HTERT RPE-1 (cell line): ENCODE results near the gene KRTAP20-3.

Source experiments
- in situ Hi-C: fragments of 300-500 bp; cut with MboI; formaldehyde crosslinking; loops from 4 replicates; pipeline ENCODE4 v1.14.3; 2020; ENCODE audit warnings: low sequenced_read_pairs

KRTAP20-3 gene

GRCh38 chr21:30642564-30642963, at the start of gene KRTAP20-3:
KRTAP20-3 (plus strand) TSS chr21:30642864.
- in situ Hi-C loops: no loop called here

DNA sequence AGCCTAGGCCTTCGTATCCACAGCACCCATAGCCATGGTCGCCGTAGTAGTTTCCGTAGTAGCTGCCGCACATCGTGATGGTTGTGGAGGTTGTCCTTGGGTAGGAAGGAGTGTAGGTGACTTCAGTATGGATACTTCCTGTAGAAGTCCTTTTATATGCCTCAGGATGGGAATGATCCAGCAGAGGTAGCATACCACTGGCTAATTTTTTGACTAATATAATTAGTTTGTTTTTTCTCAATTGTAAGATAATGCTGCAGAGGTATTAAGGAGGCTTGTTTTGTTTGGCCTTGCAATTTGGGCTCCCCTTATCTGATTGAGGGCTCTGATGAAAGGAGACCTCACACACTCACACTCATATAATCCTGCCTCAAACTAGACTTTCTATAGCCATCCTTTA, 43.9 kb upstream of the KRTAP20-3 start, which contains the start of gene KRTAP6-2:
KRTAP6-2 (minus strand) TSS at position 101 of the 400 bp plus-strand sequence; CDS start at position 73, 28 bp downstream.
- in situ Hi-C loops: no loop called here

DNA sequence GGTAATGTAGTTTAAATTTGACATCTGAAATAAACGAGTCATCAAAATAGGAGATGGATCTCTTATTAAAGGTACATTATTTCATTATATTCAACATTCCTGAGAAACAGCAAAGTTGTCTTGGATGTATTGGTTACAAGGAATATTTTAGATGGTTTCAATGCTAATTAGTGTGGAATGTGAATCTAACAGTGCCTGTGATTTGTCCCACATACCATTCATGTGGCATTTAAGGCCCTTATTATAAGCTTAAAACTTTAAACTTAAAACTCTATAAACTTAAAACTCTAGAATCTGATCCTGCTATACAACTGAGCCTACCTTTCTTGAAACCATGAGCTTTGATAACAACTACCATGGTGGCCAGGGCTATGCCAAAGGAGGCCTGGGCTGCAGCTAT, 41.9 kb upstream of the KRTAP20-3 start, which contains the start of gene KRTAP22-1:
KRTAP22-1 (plus strand) TSS at position 301 of the 400 bp plus-strand sequence.
- in situ Hi-C loops: no loop called here

- in situ Hi-C loops: no loop called here
Measured at GRCh38 chr21:30605968-30606367, 36.7 kb upstream of the KRTAP20-3 start.

- in situ Hi-C loops: no loop called here
Measured at GRCh38 chr21:30612132-30612531, 30.5 kb upstream of the KRTAP20-3 start.

DNA sequence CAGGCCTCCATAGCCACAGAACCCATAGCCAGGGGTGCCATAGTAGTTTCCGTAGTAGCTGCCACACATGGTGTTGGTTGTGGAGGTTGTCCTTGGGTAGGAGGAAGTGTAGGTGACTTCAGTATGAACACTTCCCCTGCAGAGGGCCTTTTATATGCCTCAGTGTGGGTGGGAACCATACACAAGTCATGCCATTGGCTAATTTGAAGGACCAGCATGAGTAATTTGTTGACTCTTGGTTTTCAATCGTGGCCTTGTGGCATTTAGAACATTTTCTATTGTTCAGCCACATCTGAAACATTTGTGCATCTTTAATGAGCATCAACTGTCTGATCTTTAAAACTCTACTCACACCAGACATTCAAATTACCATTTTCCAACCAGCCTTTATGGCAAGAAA, 28.8 kb upstream of the KRTAP20-3 start, which contains the start of gene KRTAP6-1:
KRTAP6-1 (minus strand) TSS at position 95 of the 400 bp plus-strand sequence; CDS start at position 69, 26 bp downstream.
- in situ Hi-C loops: no loop called here

- in situ Hi-C loops: no loop called here
Measured at GRCh38 chr21:30615199-30615598, 27.5 kb upstream of the KRTAP20-3 start.

- in situ Hi-C loops: no loop called here
Measured at GRCh38 chr21:30616125-30616524, 26.5 kb upstream of the KRTAP20-3 start, which contains the start of gene KRTAP20-1. KRTAP20-1 (plus strand) TSS chr21:30616425; CDS start chr21:30616455, 30 bp downstream.

- in situ Hi-C loops: no loop called here
Measured at GRCh38 chr21:30620080-30620479, 22.6 kb upstream of the KRTAP20-3 start.

DNA sequence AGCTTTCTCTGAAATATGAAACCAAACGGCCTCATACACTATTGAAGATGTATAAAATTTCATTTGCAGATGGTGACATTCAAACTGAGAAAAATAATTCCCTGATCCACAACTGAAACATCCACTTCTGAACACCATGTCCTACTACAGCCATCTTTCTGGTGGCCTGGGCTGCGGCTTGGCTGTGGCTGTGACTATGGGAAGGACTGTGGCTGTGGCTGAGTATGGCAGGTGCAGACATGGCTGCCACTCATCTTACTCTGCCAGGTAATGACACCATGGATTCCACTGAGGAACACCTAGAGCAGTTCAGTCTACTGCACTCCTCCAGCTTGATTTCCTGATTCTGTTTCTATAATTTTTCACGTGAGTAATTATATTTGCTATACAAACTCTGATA, 22.1 kb upstream of the KRTAP20-3 start, which contains the start of gene KRTAP20-4:
KRTAP20-4 (plus strand) TSS at position 106 of the 400 bp plus-strand sequence.
- in situ Hi-C loops: no loop called here

- in situ Hi-C loops: no loop called here
Measured at GRCh38 chr21:30623362-30623761, 19.3 kb upstream of the KRTAP20-3 start.

- in situ Hi-C loops: no loop called here
Measured at GRCh38 chr21:30625449-30626165, 17.1 kb upstream of the KRTAP20-3 start.

GRCh38 chr21:30628109-30628508, 14.6 kb upstream of the KRTAP20-3 start:
- in situ Hi-C loops: no loop called here

DNA sequence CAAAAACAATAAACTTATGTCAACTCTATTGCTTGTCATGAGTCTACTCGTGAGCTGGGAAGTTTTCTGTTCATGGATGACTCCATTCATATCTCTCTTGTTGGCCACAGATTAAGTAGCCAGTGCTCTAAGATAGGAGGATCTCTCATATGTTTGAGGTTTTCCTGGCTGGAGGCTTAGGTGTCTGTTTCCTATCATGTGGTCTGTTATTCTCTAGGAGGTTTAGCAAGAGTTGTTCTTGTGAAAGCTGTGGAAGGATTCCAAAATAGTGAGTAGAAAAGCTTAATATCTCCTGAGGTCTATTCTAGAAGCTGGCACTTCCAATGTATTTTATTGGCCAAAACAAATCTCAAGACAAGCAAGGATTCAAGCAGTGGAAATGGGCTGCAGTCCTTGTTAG, 13.5 kb upstream of the KRTAP20-3 start:
- in situ Hi-C loops: no loop called here

DNA sequence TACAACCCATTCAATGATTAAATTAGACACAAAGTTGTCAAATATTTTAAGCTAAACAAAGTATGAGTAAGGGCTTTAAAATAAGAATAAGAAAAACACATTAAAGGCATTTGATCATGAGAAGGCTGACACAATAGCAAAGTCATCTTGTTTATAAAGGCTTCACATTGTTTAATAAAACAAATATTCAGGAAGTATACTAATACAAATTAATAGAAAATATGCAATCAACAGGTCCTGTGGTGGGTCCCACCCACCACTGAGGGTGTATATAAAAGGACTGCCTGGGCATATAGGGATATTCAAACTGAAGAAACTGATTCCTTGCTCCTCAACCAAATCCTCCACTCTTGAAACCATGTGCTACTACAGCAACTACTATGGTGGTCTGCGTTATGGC, 7.8 kb upstream of the KRTAP20-3 start, which contains the start of gene KRTAP20-2:
KRTAP20-2 (plus strand) TSS at position 301 of the 400 bp plus-strand sequence; CDS start at position 359, 58 bp downstream.
- in situ Hi-C loops: no loop called here

DNA sequence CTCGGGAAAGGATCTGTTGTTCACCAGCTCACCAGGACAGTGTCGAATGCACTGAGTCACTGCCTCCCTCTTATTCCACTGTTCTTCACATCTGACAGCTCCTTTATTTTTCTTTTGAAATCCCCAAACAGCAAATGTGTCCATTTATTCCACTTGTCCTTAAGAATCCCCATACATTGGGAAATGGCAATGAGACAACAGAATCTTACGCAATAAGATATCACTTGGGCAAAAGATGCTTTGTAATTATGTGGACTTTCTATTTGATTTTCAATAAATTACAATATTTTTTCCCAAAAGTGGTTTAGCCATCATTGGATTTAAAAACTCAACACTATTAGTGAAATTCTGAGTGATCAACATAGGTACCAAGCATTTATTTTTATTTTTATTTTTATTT, 4.0 kb upstream of the KRTAP20-3 start:
- in situ Hi-C loops: no loop called here

DNA sequence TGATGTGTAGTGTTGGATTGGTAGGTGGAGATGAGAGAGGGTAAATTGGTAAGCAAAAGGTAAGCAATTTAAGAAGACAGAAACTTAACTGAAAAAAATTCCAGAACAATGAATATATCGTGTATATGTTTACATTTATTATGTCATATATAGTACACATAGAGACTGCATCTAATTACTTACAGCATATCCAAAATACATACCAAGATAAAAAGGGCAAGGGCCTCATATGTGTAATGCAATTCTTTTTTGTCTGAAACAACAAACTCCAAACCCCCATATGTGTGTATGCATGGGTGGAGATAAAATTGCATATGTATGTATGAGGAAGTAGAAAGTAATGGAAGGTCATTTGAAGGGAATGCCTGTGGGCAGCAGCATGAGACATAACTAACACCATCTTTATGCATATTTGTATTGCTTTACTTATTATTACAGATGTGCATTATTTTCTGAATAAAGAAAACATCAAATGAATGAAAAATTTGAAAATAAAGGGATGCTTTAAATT, 4.3 kb downstream of the KRTAP20-3 start:
- in situ Hi-C loops: no loop called here

DNA sequence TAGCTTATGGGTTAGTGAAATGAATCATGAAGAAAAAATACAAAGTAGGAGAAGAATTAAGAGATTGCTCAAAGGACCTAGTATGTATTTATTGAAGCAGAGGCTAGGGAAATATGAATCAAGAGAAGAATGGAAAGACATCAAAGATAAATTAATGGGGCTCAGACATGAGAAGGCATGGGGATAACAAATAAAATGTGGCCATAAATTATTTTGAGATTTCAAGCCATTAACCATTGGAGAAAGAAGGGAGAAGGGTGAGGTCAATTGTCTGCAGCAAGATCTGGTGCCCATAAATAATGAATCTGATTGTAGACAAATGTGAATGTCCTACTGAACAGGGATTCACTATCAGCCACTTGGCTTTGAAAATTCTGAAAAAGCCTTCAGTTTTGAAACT, 10.2 kb downstream of the KRTAP20-3 start:
- in situ Hi-C loops: no loop called here

DNA sequence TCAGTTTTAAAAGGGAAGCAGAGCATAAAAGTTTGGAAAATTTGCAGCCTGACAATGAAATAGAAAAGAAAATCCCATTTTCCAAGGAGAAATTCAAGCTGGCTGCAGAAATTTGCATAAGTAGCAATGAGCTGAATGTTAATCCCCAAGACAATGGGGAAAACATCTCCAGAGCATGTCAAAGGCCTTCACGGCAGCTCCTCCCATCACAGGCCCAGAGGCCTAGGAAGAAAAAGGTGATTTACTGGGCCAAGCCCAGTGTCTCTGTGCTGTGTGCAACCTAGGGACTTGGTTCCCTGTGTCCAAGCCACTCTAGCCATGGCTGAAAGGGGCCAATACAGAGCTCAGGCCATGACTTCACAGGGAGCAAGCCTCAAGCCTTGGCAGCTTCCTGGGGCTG, 26.1 kb downstream of the KRTAP20-3 start:
- in situ Hi-C loops: no loop called here

DNA sequence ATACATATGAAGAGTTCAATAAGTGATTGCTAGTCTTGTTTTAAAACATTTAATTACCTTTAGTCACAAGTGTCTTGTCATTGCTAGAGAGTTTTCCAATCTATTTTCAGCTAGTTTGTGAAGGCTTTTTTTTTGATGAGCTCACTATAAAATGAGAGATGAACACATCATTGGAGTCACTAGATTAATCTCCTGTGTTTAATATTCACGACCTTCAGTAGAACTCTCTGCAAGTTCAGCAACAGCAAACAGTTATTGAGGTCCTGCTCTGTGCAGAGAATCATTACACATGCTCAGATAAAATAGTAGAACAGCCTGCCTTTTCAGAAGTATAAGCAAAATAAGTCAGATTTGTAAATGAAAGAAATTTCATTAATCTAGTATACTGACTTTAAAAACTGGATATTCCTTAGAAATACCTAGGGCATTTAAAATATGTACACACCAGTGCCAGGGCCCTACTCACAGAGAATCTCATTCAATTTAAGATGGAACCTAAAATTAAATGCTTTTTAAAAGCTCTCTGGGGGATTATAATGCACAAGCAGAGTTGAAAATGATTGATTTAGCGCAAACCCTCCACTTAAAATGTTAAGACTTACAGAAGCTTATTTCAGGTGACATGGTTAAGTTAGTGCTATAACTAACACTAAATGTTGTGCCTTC, 30.5 kb downstream of the KRTAP20-3 start:
- in situ Hi-C loops: no loop called here

DNA sequence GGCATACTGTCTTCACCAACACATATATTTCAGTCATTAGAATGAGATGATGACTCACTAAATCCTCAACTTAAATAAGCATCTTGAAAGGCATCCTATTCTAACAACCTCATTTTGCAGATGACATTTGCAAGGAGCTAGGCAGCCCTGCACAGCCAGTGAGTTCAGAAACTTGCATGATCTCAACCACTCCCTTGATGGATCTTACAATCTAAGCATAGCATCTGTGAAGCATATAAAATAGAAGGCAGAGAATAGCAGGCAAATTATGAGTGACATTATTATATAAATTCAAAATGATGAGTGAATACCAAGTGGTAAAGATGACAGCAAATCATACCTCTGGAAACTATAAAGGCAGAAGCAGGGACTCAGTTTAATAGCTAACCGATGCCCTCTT, 31.6 kb downstream of the KRTAP20-3 start:
- in situ Hi-C loops: no loop called here

DNA sequence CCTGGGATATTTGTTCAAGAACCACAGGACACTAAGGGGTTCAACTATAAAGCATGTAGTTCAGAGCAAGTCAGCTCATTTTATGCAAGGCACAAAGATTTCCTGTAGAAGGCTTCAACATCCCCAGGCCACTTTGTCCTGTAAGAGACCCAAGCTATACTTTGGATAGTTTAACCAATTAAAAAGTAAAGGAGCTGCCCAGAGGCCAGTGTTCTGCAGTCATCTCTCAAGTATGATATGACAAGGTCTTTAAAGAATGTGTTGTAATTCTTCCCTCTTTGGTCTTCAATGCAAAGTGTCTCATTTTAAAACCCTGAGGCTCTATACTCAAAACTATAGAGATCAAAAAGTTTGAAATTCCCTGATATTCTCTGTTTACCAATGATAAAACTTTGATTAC, 34.1 kb downstream of the KRTAP20-3 start:
- in situ Hi-C loops: no loop called here
